IPS DF 6.9 (cell line): ENCODE data around the gene FXYD3.
A peak's percentile ranks its signal among the peaks of the same experiment; 100 is the strongest.

Experiments used
- DNase-seq: peaks from one replicate; pipeline ENCODE4 v3.0.0-alpha.2; 2013; ENCODE audit warnings: low read depth, low spot score
- H3K27ac ChIP-seq: one replicate; pipeline ENCODE4 v1.5.1; 2013; ENCODE audit warnings: low read length, control low read depth
- H3K27me3 ChIP-seq: 2 replicates; pipeline ENCODE4 v1.6.1; 2013; ENCODE audit warnings: mild to moderate bottlenecking, low read length; ENCODE audit not compliant: control insufficient read depth, insufficient read depth
- H3K36me3 ChIP-seq: 2 replicates; pipeline ENCODE4 v1.6.1; 2013; ENCODE audit warnings: low read length; ENCODE audit not compliant: control insufficient read depth, insufficient read depth
- H3K4me1 ChIP-seq: 2 replicates; pipeline ENCODE4 v1.6.1; 2013; ENCODE audit warnings: low read length; ENCODE audit not compliant: control insufficient read depth, insufficient read depth
- H3K4me3 ChIP-seq: 2 replicates; pipeline ENCODE4 v1.5.1; 2013; ENCODE audit warnings: mild to moderate bottlenecking, low read length
- H3K9me3 ChIP-seq: 2 replicates; pipeline ENCODE4 v1.6.1; 2013; ENCODE audit warnings: low read length, inconsistent platforms; ENCODE audit not compliant: control insufficient read depth, insufficient read depth
- WGBS: extraction: QIAGEN DNeasy Blood & Tissue Kit; methylation state at CpG from one replicate; pipeline ENCODE4 v1.1.7; 2013; ENCODE audit warnings: mixed read lengths, missing lambda C conversion rate; ENCODE audit not compliant: insufficient read length, insufficient coverage; 5-methylcytosine and 5-hydroxymethylcytosine counted together

Gene FXYD3, protein sequence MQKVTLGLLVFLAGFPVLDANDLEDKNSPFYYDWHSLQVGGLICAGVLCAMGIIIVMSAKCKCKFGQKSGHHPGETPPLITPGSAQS

GRCh38 chr19:35115177-35115951, at the start of gene FXYD3:
Gene FXYD3 (plus strand): TSS chr19:35115823. CDS start chr19:35119377, 3,554 bp downstream.
- Histone ChIP-seq H3K4me3 (no peak within 1 kb of the TSS), H3K27me3 (no peaks in the 10 kb centered on the region), H3K4me1 (no peaks in the 10 kb centered on the region; the same call in 1 of the 2 replicates), H3K9me3 (no peaks in the 10 kb centered on the region), H3K27ac (no peak within 1 kb of the TSS), H3K36me3 (no peaks in the 10 kb centered on the region)
- no CpG with 5 or more reads among the region's 14 CpGs for WGBS
- no peak for DNase-seq

GRCh38 chr19:35066121-35066520, 49.5 kb upstream of the FXYD3 start:
- H3K27me3 ChIP-seq, result no peaks in the 10 kb centered on the region
- H3K27ac ChIP-seq, result no peak overlapping the region
- H3K4me1 ChIP-seq, result peaks cover 3% of the 10 kb centered on the region
- no CpG with 5 or more reads among the region's 15 CpGs for WGBS
- DNase-seq, result no peak
- no peaks in the 10 kb centered on the region for H3K36me3 ChIP-seq
- H3K4me3 ChIP-seq, result no peak overlapping the region
- no peaks in the 10 kb centered on the region for H3K9me3 ChIP-seq

DNA sequence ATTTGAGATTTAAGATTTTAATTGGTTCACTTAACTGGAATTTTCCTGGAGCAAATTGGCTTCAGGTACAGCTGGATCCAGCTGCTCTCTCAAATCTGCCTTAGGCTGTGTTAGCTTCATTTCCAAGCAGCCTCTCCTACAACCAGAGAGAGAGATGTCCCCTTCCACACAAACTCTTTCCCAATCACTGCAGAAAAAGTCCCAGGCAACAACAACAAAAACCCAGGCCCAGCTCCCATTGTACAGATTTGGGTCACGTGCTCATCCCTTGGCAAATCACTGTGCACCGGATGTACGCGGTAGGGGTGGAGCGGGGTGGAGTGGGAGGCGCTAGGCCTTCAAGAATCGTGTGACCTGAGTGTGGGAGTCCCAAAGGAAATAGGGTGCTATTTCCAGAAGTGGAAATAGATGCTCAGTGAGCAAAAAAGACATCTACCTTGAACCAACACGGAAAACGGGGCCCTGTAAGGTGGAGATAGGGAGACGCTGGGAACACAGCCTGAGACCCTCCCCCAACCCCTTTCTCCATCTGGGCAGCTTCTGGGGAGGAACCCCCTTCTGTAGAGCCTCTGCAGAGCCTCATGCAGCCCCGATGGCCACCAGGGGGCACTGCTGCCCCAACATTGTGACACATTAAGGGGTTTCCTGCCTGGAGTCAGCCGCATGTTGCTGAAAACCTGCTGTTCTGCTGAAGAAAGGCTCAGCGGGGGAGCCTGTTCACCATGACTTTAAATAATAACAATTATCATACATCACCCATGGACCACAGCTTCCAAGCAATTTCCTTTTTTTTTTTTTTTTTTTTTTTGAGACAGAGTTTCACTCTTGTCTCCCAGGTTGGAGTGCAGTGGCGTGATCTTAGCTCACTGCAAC, 48.7 kb upstream of the FXYD3 start:
- H3K27me3 ChIP-seq, result no peaks in the 10 kb centered on the region
- H3K27ac ChIP-seq, result no peak overlapping the region

DNA sequence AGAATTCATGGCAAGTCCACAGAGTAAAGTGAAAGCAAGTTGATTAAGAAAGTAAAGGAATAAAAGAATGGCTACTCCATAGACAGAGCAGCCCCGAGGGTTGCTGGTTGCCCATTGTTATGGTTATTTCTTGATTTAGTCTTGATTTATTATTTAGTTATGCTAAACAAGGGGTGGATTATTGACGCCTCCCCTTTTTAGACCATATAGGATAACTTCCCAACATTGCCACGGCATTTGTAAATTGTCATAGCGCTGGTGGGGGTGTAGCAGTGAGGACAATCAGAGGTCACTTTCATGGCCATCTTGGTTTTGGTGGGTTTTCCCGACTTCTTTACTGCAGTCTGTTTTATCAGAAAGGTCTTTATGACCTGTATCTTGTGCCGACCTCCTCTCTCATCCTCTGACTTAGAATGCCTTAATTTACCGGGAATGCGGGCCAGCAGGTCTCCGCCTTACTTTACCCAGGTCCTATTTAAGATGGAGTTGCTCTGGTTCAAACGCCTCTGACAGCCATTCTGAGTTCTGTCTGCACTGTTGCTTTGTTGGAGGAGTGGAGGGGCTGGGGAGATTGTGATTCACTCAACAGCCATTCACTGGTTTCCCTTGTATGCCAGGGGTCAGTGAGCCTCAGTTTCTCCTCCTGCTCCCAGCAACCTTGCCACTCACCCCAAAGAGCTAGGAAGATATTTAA, 46.5 kb upstream of the FXYD3 start:
- H3K9me3 ChIP-seq, result no peaks in the 10 kb centered on the region
- no peak overlapping the region for H3K4me3 ChIP-seq
- H3K27me3 ChIP-seq, result no peaks in the 10 kb centered on the region
- H3K36me3 ChIP-seq, result no peaks in the 10 kb centered on the region
- no peak for DNase-seq
- no peak overlapping the region for H3K27ac ChIP-seq
- no CpG with 5 or more reads among the region's 10 CpGs for WGBS
- H3K4me1 ChIP-seq, result peaks cover 3% of the 10 kb centered on the region

More for the DNA sequence above, 48.7 kb upstream of the FXYD3 start:
- Histone ChIP-seq H3K4me1 (peaks cover 3% of the 10 kb centered on the region), H3K4me3 (no peak overlapping the region), H3K9me3 (no peaks in the 10 kb centered on the region), H3K36me3 (no peaks in the 10 kb centered on the region)
- DNase-seq, result peak; percentile 96
- no CpG with 5 or more reads among the region's 14 CpGs for WGBS

GRCh38 chr19:35069696-35070095, 45.9 kb upstream of the FXYD3 start:
- H3K36me3 ChIP-seq, result no peaks in the 10 kb centered on the region
- no peak for DNase-seq
- H3K27ac ChIP-seq, result no peak overlapping the region
- WGBS, result no CpG with 5 or more reads among the region's 1 CpG
- no peaks in the 10 kb centered on the region for H3K27me3 ChIP-seq
- H3K9me3 ChIP-seq, result no peaks in the 10 kb centered on the region
- peaks cover 3% of the 10 kb centered on the region for H3K4me1 ChIP-seq
- H3K4me3 ChIP-seq, result no peak overlapping the region

GRCh38 chr19:35070471-35070870, 45.2 kb upstream of the FXYD3 start:
- DNase-seq, result no peak
- no peaks in the 10 kb centered on the region for H3K9me3 ChIP-seq
- WGBS, result no CpG with 5 or more reads among the region's 3 CpGs
- H3K36me3 ChIP-seq, result no peaks in the 10 kb centered on the region
- no peaks in the 10 kb centered on the region for H3K27me3 ChIP-seq
- H3K27ac ChIP-seq, result no peak overlapping the region
- H3K4me3 ChIP-seq, result no peak overlapping the region
- peaks cover 3% of the 10 kb centered on the region for H3K4me1 ChIP-seq

- no peak for DNase-seq
- Histone ChIP-seq H3K4me1 (peaks cover 1% of the 10 kb centered on the region; the same call in 1 of the 2 replicates), H3K27ac (no peak overlapping the region), H3K9me3 (no peaks in the 10 kb centered on the region), H3K36me3 (no peaks in the 10 kb centered on the region), H3K27me3 (no peaks in the 10 kb centered on the region), H3K4me3 (no peak overlapping the region)
- WGBS, result no CpG with 5 or more reads among the region's 10 CpGs
Observed at GRCh38 chr19:35073516-35073915, 42.1 kb upstream of the FXYD3 start.

- WGBS, result no CpG with 5 or more reads among the region's 8 CpGs
- no peak overlapping the region for H3K4me3 ChIP-seq
- peaks cover 1% of the 10 kb centered on the region; the same call in 1 of the 2 replicates for H3K4me1 ChIP-seq
- no peak for DNase-seq
- no peaks in the 10 kb centered on the region for H3K36me3 ChIP-seq
- no peaks in the 10 kb centered on the region for H3K9me3 ChIP-seq
- no peak overlapping the region for H3K27ac ChIP-seq
- no peaks in the 10 kb centered on the region for H3K27me3 ChIP-seq
Observed at GRCh38 chr19:35073941-35074340, 41.7 kb upstream of the FXYD3 start.

GRCh38 chr19:35074426-35075201, 41.0 kb upstream of the FXYD3 start:
- DNase-seq, result no peak
- WGBS, result no CpG with 5 or more reads among the region's 21 CpGs
- H3K4me1 ChIP-seq, result no peaks in the 10 kb centered on the region; the same call in 1 of the 2 replicates
- no peak overlapping the region for H3K4me3 ChIP-seq
- H3K9me3 ChIP-seq, result no peaks in the 10 kb centered on the region
- H3K27me3 ChIP-seq, result no peaks in the 10 kb centered on the region
- H3K27ac ChIP-seq, result no peak overlapping the region
- H3K36me3 ChIP-seq, result no peaks in the 10 kb centered on the region
